Activated gamma-delta T cell treated with Interleukin-2 at 50 U/mL for 16 hours (primary cell): Measurements from ENCODE around the gene PRDX1.
"Not testable (repeated sequence)": the region's sequence is repeated elsewhere in the genome, so short reads cannot be mapped to it uniquely, and the experiment has no call there.

Source experiments
- DNase-seq: peaks from one replicate; pipeline ENCODE4 v3.0.0-alpha.2; 2020

The PRDX1 gene

GRCh38 chr1:45501505-45501859 is 20.2 kb downstream of the PRDX1 start:
- no peak for DNase-seq

- DNase-seq: no peak
Measured at GRCh38 chr1:45499415-45499769, 22.3 kb downstream of the PRDX1 start.

- DNase-seq: no peak
Measured at GRCh38 chr1:45498279-45498678, 23.4 kb downstream of the PRDX1 start.

GRCh38 chr1:45493116-45493697 is 28.5 kb downstream of the PRDX1 start:
- DNase-seq: peak; percentile 56

- DNase-seq: no peak
Measured at GRCh38 chr1:45492691-45493090, 29.0 kb downstream of the PRDX1 start.

GRCh38 chr1:45491487-45492260 is 30.0 kb downstream of the PRDX1 start:
- DNase-seq: no peak

GRCh38 chr1:45490626-45491486 is 30.8 kb downstream of the PRDX1 start, which contains the start of gene TESK2:
TESK2 (minus strand) TSS chr1:45491163; CDS start chr1:45457785, 33,378 bp downstream.
- DNase-seq: peak; percentile 96

GRCh38 chr1:45490121-45490625 is 31.5 kb downstream of the PRDX1 start:
- DNase-seq: no peak

GRCh38 chr1:45489379-45489778 is 32.3 kb downstream of the PRDX1 start:
- DNase-seq: not testable (repeated sequence)

GRCh38 chr1:45488666-45489377 is 32.9 kb downstream of the PRDX1 start:
- no peak for DNase-seq

GRCh38 chr1:45485949-45486348 is 35.7 kb downstream of the PRDX1 start:
- no peak for DNase-seq

GRCh38 chr1:45479039-45479748 is 42.5 kb downstream of the PRDX1 start:
- no peak for DNase-seq

GRCh38 chr1:45478121-45478814 is 43.4 kb downstream of the PRDX1 start:
- DNase-seq: no peak

- DNase-seq: no peak
Measured at GRCh38 chr1:45477646-45478045, 44.0 kb downstream of the PRDX1 start.

GRCh38 chr1:45474194-45474593 is 47.5 kb downstream of the PRDX1 start:
- DNase-seq: not testable (repeated sequence)

- no peak for DNase-seq
Measured at GRCh38 chr1:45473302-45473701, 48.4 kb downstream of the PRDX1 start.

- no peak for DNase-seq
Measured at GRCh38 chr1:45470306-45470798, 51.3 kb downstream of the PRDX1 start.

GRCh38 chr1:45467353-45467752 is 54.3 kb downstream of the PRDX1 start:
- DNase-seq: not testable (repeated sequence)

- DNase-seq: no peak
Measured at GRCh38 chr1:45465277-45465676, 56.4 kb downstream of the PRDX1 start.
